Neural cell (in vitro differentiated cells): ENCODE data around the gene CRAMP1. TPM values are rescaled to one million over a fixed set of nuclear protein-coding genes. Genes with fewer than 3 reads are reported as not detected.

Source experiments
- H2AFZ ChIP-seq: fragments of 200-600, 300-800 bp; sonication (generic), shearing (Covaris generic); 2 replicates; pipeline ENCODE4 v1.6.0; 2014; ENCODE audit warnings: low read depth, mild to moderate bottlenecking, antibody characterized with exemption, low read length, moderate library complexity
- H3F3A ChIP-seq: fragments of 200-600 bp; shearing (Covaris generic); 2 replicates; pipeline ENCODE4 v1.6.1; 2016; ENCODE audit warnings: mild to moderate bottlenecking, moderate library complexity, mixed read lengths, antibody characterized with exemption, low read length; ENCODE audit not compliant: insufficient read depth, poor library complexity, severe bottlenecking
- H3K27ac ChIP-seq: fragments of 200-600, 300-800 bp; sonication (generic), shearing (Covaris generic); 2 replicates; pipeline ENCODE4 v1.5.1; 2014; ENCODE audit warnings: mild to moderate bottlenecking, low read length, moderate library complexity
- H3K27me3 ChIP-seq: fragments of 300-800, 200-600 bp; sonication (generic), shearing (Covaris generic); 2 replicates; pipeline ENCODE4 v1.6.0; 2014; ENCODE audit warnings: mild to moderate bottlenecking, low read depth, low read length, moderate library complexity; ENCODE audit not compliant: insufficient read depth
- H3K36me3 ChIP-seq: fragments of 300-800, 200-600 bp; sonication (generic), shearing (Covaris generic); 2 replicates; pipeline ENCODE4 v1.5.1; 2014; ENCODE audit warnings: mild to moderate bottlenecking, antibody characterized with exemption, low read length, moderate library complexity; ENCODE audit not compliant: insufficient read depth
- H3K4me2 ChIP-seq: fragments of 300-800, 200-600 bp; sonication (generic), shearing (Covaris generic); 2 replicates; pipeline ENCODE4 v1.6.0; 2014; ENCODE audit warnings: mild to moderate bottlenecking, low read length
- H3K4me3 ChIP-seq: fragments of 300-800, 200-600 bp; sonication (generic), shearing (Covaris generic); 2 replicates; pipeline ENCODE4 v1.5.1; 2014; ENCODE audit warnings: mild to moderate bottlenecking, low read length, moderate library complexity
- H3K79me2 ChIP-seq: fragments of 200-600 bp; shearing (Covaris generic); replicated peaks from 2 replicates; pipeline ENCODE4 v1.6.0; 2014; ENCODE audit warnings: mild to moderate bottlenecking, low read length, moderate library complexity; ENCODE audit not compliant: insufficient read depth
- H3K9ac ChIP-seq: fragments of 300-800, 200-600 bp; sonication (generic), shearing (Covaris generic); 2 replicates; pipeline ENCODE4 v1.6.1; 2016; ENCODE audit warnings: mild to moderate bottlenecking, low read length, mixed read lengths
- H3K9me2 ChIP-seq: fragments of 200-600 bp; shearing (Covaris generic); 2 replicates; pipeline ENCODE4 v1.6.1; 2016; ENCODE audit warnings: mild to moderate bottlenecking, low read length, mixed read lengths; ENCODE audit not compliant: insufficient read depth
- H3K9me3 ChIP-seq: fragments of 200-600, 300-800 bp; sonication (generic), shearing (Covaris generic); 2 replicates; pipeline ENCODE4 v1.6.1; 2016; ENCODE audit warnings: mild to moderate bottlenecking, mixed run types, low read length, moderate library complexity, mixed read lengths
- H4K20me1 ChIP-seq: fragments of 200-600 bp; shearing (Covaris generic); 2 replicates; pipeline ENCODE4 v1.6.1; 2016; ENCODE audit warnings: mild to moderate bottlenecking, mixed run types; ENCODE audit not compliant: insufficient read depth
- CTCF ChIP-seq: fragments of 450-650 bp; IDR thresholded peaks from 2 replicates; pipeline ENCODE4 v1.5.1; 2014; ENCODE audit warnings: antibody characterized with exemption, mild to moderate bottlenecking, moderate library complexity; ENCODE audit not compliant: poor library complexity, severe bottlenecking
- EP300 ChIP-seq: fragments of 450-650 bp; conservative IDR thresholded peaks from 2 replicates; pipeline ENCODE4 v1.6.1; 2014; ENCODE audit warnings: antibody characterized with exemption, mild to moderate bottlenecking, moderate library complexity; ENCODE audit not compliant: poor library complexity, severe bottlenecking
- EZH2 ChIP-seq: fragments of 200-600, 300-800 bp; shearing (Covaris generic), sonication (generic); IDR thresholded peaks from 2 replicates; pipeline ENCODE4 v1.6.1; 2014; ENCODE audit warnings: antibody characterized with exemption, low read length, borderline replicate concordance, mild to moderate bottlenecking; ENCODE audit not compliant: insufficient read depth, poor library complexity, severe bottlenecking
- MXI1 ChIP-seq: fragments of 450-650 bp; conservative IDR thresholded peaks from 2 replicates; pipeline ENCODE4 v1.6.1; 2014; ENCODE audit warnings: antibody characterized with exemption, mild to moderate bottlenecking; ENCODE audit not compliant: poor library complexity, severe bottlenecking
- POLR2AphosphoS5 ChIP-seq: IDR thresholded peaks from 2 replicates; pipeline ENCODE4 v1.6.1; 2012
- RAD21 ChIP-seq: fragments of 450-650 bp; conservative IDR thresholded peaks from 2 replicates; pipeline ENCODE4 v1.6.1; 2014; ENCODE audit warnings: antibody characterized with exemption, mild to moderate bottlenecking, moderate library complexity
- REST ChIP-seq: IDR thresholded peaks from 2 replicates; pipeline ENCODE4 v1.6.1; 2012; ENCODE audit warnings: borderline replicate concordance
- SMC3 ChIP-seq: fragments of 450-650 bp; conservative IDR thresholded peaks from 2 replicates; pipeline ENCODE4 v1.6.1; 2014; ENCODE audit warnings: antibody characterized with exemption, mild to moderate bottlenecking, moderate library complexity; ENCODE audit not compliant: poor library complexity
- TAF1 ChIP-seq: IDR thresholded peaks from 2 replicates; pipeline ENCODE4 v1.6.1; 2012; ENCODE audit warnings: low read depth
- polyA plus RNA-seq: library from polyadenylated mRNA; depleted of rRNA; stranded (reverse); fragments of >200 nt; gene quantifications from 2 replicates; pipeline ENCODE4 v1.2.3, GENCODE V29; 2014

CRAMP1 gene
- polyA plus RNA-seq, 1 donor from 2014 or later = 11.1 TPM

GRCh38 chr16:1613211-1613622 is 1.1 kb downstream of the CRAMP1 start:
- Histone ChIP-seq H3K9me3 (no peaks in the 10 kb centered on the region), H3F3A (no peaks in the 10 kb centered on the region), H3K36me3 (no peaks in the 10 kb centered on the region), H3K4me3 (peak overlapping the region; percentile 91), H2AFZ (no peak overlapping the region), H3K9me2 (no peaks in the 10 kb centered on the region), H3K9ac (peak overlapping the region; percentile 67), H3K4me2 (peak overlapping the region; percentile 92), H3K79me2 (peaks cover 59% of the 10 kb centered on the region), H4K20me1 (no peaks in the 10 kb centered on the region), H3K27me3 (no peaks in the 10 kb centered on the region), H3K27ac (no peak overlapping the region)
- no peak for TF ChIP-seq CTCF
- TF ChIP-seq TAF1 = no peak
- TF ChIP-seq EP300 = no peak
- TF ChIP-seq SMC3 = no peak
- TF ChIP-seq MXI1 = no peak
- no peak for TF ChIP-seq EZH2
- no peak for TF ChIP-seq RAD21
- no peak for TF ChIP-seq REST
- no peak for TF ChIP-seq POLR2AphosphoS5

GRCh38 chr16:1613728-1614455 is 1.7 kb downstream of the CRAMP1 start:
- Histone ChIP-seq H3K9me3 (no peaks in the 10 kb centered on the region), H3K79me2 (peaks cover 61% of the 10 kb centered on the region), H3F3A (no peaks in the 10 kb centered on the region), H3K27me3 (no peaks in the 10 kb centered on the region), H3K9me2 (no peaks in the 10 kb centered on the region), H3K4me3 (peak overlapping the region; percentile 91), H3K36me3 (no peaks in the 10 kb centered on the region), H2AFZ (no peak overlapping the region), H3K4me2 (peak overlapping the region; percentile 92), H4K20me1 (no peaks in the 10 kb centered on the region), H3K9ac (peak overlapping the region; percentile 67), H3K27ac (no peak overlapping the region)
- TF ChIP-seq POLR2AphosphoS5 (no peak), SMC3 (no peak), EZH2 (no peak), CTCF (no peak), RAD21 (no peak), MXI1 (no peak), REST (no peak), TAF1 (no peak), EP300 (no peak)
